ENCODE results near the gene MPHOSPH6.

MPHOSPH6 gene

GRCh38 chr16:82136956-82137821 lies 32.8 kb downstream of the MPHOSPH6 start:
- H3K4me2 ChIP-seq (ENCODE audit: insufficient read depth, low read length) = peak overlapping the region; percentile 58; the same call in 1 of the 2 replicates
- H3K36me3 ChIP-seq (ENCODE audit: insufficient read depth, low read length) = peaks cover 18% of the 10 kb centered on the region; the same call in 1 of the 2 replicates
- H3K9ac ChIP-seq (ENCODE audit: low read depth, low read length) = no peak overlapping the region
- no peak for ATAC-seq (ENCODE audit: insufficient read depth, low read depth)
- no peaks in the 10 kb centered on the region for H3K9me3 ChIP-seq (ENCODE audit: insufficient read depth, low read length, severe bottlenecking)
- peaks cover 15% of the 10 kb centered on the region for H3K79me2 ChIP-seq (ENCODE audit: insufficient read depth, low read length)
- peaks cover 53% of the 10 kb centered on the region for H3K4me1 ChIP-seq (ENCODE audit: insufficient read depth, low read length)
- no peak overlapping the region for H3K4me3 ChIP-seq (ENCODE audit: low read depth in 1 of 2, low read length in 2 of 2)
- no peaks in the 10 kb centered on the region for H3K27me3 ChIP-seq (ENCODE audit: insufficient read depth, low read length, poor library complexity)
- DNase-seq = no peak
- no peaks in the 10 kb centered on the region for H4K20me1 ChIP-seq (ENCODE audit: insufficient read depth, low read length)
- TF ChIP-seq EZH2 (IDR thresholded peaks at IDR 0.05; ENCODE audit: borderline replicate concordance, low read depth, low read length, severe bottlenecking) = no peak
- TF ChIP-seq, protein P1, sequence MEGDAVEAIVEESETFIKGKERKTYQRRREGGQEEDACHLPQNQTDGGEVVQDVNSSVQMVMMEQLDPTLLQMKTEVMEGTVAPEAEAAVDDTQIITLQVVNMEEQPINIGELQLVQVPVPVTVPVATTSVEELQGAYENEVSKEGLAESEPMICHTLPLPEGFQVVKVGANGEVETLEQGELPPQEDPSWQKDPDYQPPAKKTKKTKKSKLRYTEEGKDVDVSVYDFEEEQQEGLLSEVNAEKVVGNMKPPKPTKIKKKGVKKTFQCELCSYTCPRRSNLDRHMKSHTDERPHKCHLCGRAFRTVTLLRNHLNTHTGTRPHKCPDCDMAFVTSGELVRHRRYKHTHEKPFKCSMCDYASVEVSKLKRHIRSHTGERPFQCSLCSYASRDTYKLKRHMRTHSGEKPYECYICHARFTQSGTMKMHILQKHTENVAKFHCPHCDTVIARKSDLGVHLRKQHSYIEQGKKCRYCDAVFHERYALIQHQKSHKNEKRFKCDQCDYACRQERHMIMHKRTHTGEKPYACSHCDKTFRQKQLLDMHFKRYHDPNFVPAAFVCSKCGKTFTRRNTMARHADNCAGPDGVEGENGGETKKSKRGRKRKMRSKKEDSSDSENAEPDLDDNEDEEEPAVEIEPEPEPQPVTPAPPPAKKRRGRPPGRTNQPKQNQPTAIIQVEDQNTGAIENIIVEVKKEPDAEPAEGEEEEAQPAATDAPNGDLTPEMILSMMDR (IDR thresholded peaks at IDR 0.05; ENCODE audit: borderline replicate concordance, extremely low read depth, low read length, poor library complexity, severe bottlenecking) = no peak
- no peak overlapping the region for H2AFZ ChIP-seq (ENCODE audit: low read depth, low read length)
- no peak overlapping the region for H3K27ac ChIP-seq (ENCODE audit: low read length)

- DNase-seq = no peak
- Histone ChIP-seq H3K79me2 (ENCODE audit: insufficient read depth, low read length) (peaks cover 15% of the 10 kb centered on the region), H2AFZ (ENCODE audit: low read depth, low read length) (no peak overlapping the region), H3K9ac (ENCODE audit: low read depth, low read length) (no peak overlapping the region), H3K27me3 (ENCODE audit: insufficient read depth, low read length, poor library complexity) (no peaks in the 10 kb centered on the region), H3K4me1 (ENCODE audit: insufficient read depth, low read length) (peaks cover 53% of the 10 kb centered on the region), H3K9me3 (ENCODE audit: insufficient read depth, low read length, severe bottlenecking) (no peaks in the 10 kb centered on the region), H3K4me2 (ENCODE audit: insufficient read depth, low read length) (no peak overlapping the region), H4K20me1 (ENCODE audit: insufficient read depth, low read length) (no peaks in the 10 kb centered on the region), H3K4me3 (ENCODE audit: low read depth in 1 of 2, low read length in 2 of 2) (no peak overlapping the region), H3K27ac (ENCODE audit: low read length) (no peak overlapping the region), H3K36me3 (ENCODE audit: insufficient read depth, low read length) (peaks cover 18% of the 10 kb centered on the region; the same call in 1 of the 2 replicates)
- TF ChIP-seq, protein P1 (IDR thresholded peaks at IDR 0.05; ENCODE audit: borderline replicate concordance, extremely low read depth, low read length, poor library complexity, severe bottlenecking) = no peak
- no peak for TF ChIP-seq EZH2 (IDR thresholded peaks at IDR 0.05; ENCODE audit: borderline replicate concordance, low read depth, low read length, severe bottlenecking)
- no peak for ATAC-seq (ENCODE audit: insufficient read depth, low read depth)
These were observed 34.2 kb downstream of the MPHOSPH6 start for GRCh38 chr16:82135844-82136243.

- TF ChIP-seq EZH2 (IDR thresholded peaks at IDR 0.05; ENCODE audit: borderline replicate concordance, low read depth, low read length, severe bottlenecking) = no peak
- TF ChIP-seq, protein P1 (IDR thresholded peaks at IDR 0.05; ENCODE audit: borderline replicate concordance, extremely low read depth, low read length, poor library complexity, severe bottlenecking) = no peak
- H3K9me3 ChIP-seq (ENCODE audit: insufficient read depth, low read length, severe bottlenecking) = no peaks in the 10 kb centered on the region
- peak overlapping the region; percentile 87 for H3K27ac ChIP-seq (ENCODE audit: low read length)
- no peak overlapping the region for H2AFZ ChIP-seq (ENCODE audit: low read depth, low read length)
- no peak for ATAC-seq (ENCODE audit: insufficient read depth, low read depth)
- H3K36me3 ChIP-seq (ENCODE audit: insufficient read depth, low read length) = peaks cover 18% of the 10 kb centered on the region; the same call in 1 of the 2 replicates
- no peaks in the 10 kb centered on the region for H4K20me1 ChIP-seq (ENCODE audit: insufficient read depth, low read length)
- no peak overlapping the region for H3K4me3 ChIP-seq (ENCODE audit: low read depth in 1 of 2, low read length in 2 of 2)
- no peak for DNase-seq
- peak overlapping the region; percentile 37 for H3K4me2 ChIP-seq (ENCODE audit: insufficient read depth, low read length)
- no peaks in the 10 kb centered on the region for H3K27me3 ChIP-seq (ENCODE audit: insufficient read depth, low read length, poor library complexity)
- peak overlapping the region; percentile 36; the same call in 1 of the 2 replicates for H3K9ac ChIP-seq (ENCODE audit: low read depth, low read length)
- H3K4me1 ChIP-seq (ENCODE audit: insufficient read depth, low read length) = peaks cover 53% of the 10 kb centered on the region
- peaks cover 15% of the 10 kb centered on the region for H3K79me2 ChIP-seq (ENCODE audit: insufficient read depth, low read length)
These were observed 35.2 kb downstream of the MPHOSPH6 start for GRCh38 chr16:82134846-82135245.
